ENCODE measurements around the gene ZNF595.
"Not testable (repeated sequence)": the region's sequence is repeated elsewhere in the genome, so short reads cannot be mapped to it uniquely, and the experiment has no call there.

DNA sequence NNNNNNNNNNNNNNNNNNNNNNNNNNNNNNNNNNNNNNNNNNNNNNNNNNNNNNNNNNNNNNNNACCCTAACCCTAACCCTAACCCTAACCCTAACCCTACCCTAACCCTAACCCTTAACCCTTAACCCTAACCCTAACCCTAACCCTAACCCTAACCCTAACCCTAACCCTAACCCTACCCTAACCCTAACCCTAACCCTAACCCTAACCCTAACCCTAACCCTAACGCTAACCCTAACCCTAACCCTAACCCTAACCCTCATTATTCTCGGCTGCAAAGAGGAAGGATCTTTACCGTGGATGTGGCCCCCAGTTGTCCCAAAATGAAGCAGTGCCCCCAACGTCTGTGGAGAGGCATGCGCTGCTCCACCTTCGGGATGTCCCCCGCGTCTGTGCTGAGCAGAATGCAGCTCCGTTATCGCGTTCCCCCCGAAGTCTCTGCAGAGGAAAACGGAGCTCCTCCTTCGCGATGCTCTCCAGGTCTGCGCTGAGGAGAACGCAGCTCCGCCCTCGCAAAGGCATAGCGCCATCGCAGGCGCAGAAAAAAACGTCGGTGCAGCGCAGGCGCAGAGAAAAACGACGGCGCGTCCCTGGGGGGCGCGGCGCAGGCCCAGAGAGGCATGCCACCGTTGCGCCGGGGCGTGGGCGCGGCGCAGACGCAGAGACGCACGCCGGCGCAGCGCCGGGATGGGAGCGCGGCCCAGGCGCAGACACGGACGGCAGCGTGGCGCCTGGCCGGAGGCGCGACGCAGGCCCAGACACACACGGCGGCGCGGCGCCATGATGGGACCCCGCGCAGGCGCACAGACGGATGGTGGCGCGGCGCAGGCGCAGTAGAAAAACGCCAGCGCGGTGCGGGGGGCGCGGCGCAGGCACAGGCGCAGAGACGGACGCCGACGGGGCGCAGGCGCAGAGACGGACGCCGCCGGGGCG lies 42.9 kb upstream of the ZNF595 start:
- TF ChIP-seq, protein P1, sequence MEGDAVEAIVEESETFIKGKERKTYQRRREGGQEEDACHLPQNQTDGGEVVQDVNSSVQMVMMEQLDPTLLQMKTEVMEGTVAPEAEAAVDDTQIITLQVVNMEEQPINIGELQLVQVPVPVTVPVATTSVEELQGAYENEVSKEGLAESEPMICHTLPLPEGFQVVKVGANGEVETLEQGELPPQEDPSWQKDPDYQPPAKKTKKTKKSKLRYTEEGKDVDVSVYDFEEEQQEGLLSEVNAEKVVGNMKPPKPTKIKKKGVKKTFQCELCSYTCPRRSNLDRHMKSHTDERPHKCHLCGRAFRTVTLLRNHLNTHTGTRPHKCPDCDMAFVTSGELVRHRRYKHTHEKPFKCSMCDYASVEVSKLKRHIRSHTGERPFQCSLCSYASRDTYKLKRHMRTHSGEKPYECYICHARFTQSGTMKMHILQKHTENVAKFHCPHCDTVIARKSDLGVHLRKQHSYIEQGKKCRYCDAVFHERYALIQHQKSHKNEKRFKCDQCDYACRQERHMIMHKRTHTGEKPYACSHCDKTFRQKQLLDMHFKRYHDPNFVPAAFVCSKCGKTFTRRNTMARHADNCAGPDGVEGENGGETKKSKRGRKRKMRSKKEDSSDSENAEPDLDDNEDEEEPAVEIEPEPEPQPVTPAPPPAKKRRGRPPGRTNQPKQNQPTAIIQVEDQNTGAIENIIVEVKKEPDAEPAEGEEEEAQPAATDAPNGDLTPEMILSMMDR (IDR thresholded peaks at IDR 0.05; ENCODE audit: low read length), result not testable (repeated sequence)
- TF ChIP-seq EZH2 (optimal IDR thresholded peaks at IDR 0.05; ENCODE audit: low read depth, low read length), result not testable (repeated sequence)
